Sciatic nerve (tissue), 2 donors: ENCODE data around the gene YY1. TPM values are rescaled to one million over a fixed set of nuclear protein-coding genes. Genes with fewer than 3 reads are reported as not detected.
A peak's percentile ranks its signal among the peaks of the same experiment; 100 is the strongest.

Experiments
- ATAC-seq: fragments of 200-7000 bp; cut with Tn5 transposase; one replicate; pipeline ENCODE4 v1.9.1; 2020; ENCODE audit warnings: mild to moderate bottlenecking, moderate library complexity
- DNase-seq: peaks from one replicate; pipeline ENCODE4 v3.0.0-alpha.2; 2020; ENCODE audit warnings: low spot score
- intact Hi-C: fragments of 100-400 bp; cut with DNase I; formaldehyde crosslinking; loops from one replicate; pipeline ENCODE4 v1.14.2; 2022
- microRNA-seq: library from miRNA; unstranded; fragments of <30 nt; microRNA quantifications from one replicate; pipeline ENCODE4 v1.2.0, GENCODE V29; 2020
- total RNA-seq: library from RNA; stranded (reverse); fragmentation: NEBNext Ultra II Directional; extraction: Animal tissue kit (Norgen Biotek cat#: 25700); gene quantifications from one replicate; pipeline ENCODE4 v1.2.1, GENCODE V29; 2021
- donor health status: DM: no; HTN: no; CAD: no.
- donor health status: DM: no; HTN: no; CAD: no.

YY1 gene
- total RNA-seq, 1 donor from 2014 or later: 59.9 TPM

- intact Hi-C loops: no loop called here
- DNase-seq: no peak
Measured at GRCh38 chr14:100322138-100322957, 83.4 kb downstream of the YY1 start.

GRCh38 chr14:100323121-100323941 is 84.4 kb downstream of the YY1 start, which contains the start of gene SLC25A47:
Gene SLC25A47 (plus strand): TSS chr14:100323339. CDS start chr14:100323415, 76 bp downstream.
- DNase-seq (no peak), ATAC-seq (no peak)
- intact Hi-C loops: no loop called here

More at GRCh38 chr14:100322138-100322957, 83.4 kb downstream of the YY1 start:
- no peak for ATAC-seq

- ATAC-seq (no peak), DNase-seq (no peak)
- intact Hi-C loops: no loop called here
Measured at GRCh38 chr14:100323942-100324307, 85.0 kb downstream of the YY1 start.

GRCh38 chr14:100325231-100325632 is 86.3 kb downstream of the YY1 start:
- no peak for ATAC-seq
- DNase-seq: no peak
- intact Hi-C loops: no loop called here

- intact Hi-C loops: no loop called here
- no peak for ATAC-seq
- DNase-seq: no peak
Measured at GRCh38 chr14:100325958-100326357, 87.0 kb downstream of the YY1 start.

- no peak for ATAC-seq
- intact Hi-C loops: no loop called here
- DNase-seq: no peak
Measured at GRCh38 chr14:100327128-100327527, 88.2 kb downstream of the YY1 start.

- DNase-seq (no peak), ATAC-seq (no peak)
- intact Hi-C loops: no loop called here
Measured at GRCh38 chr14:100328495-100329163, 89.7 kb downstream of the YY1 start.

- ATAC-seq: no peak
- no peak for DNase-seq
- intact Hi-C loops: no loop called here
Measured at GRCh38 chr14:100329233-100330006, 90.5 kb downstream of the YY1 start.

- no peak for DNase-seq
- intact Hi-C loops: no loop called here
- ATAC-seq: no peak
Measured at GRCh38 chr14:100330007-100330344, 91.0 kb downstream of the YY1 start.

- intact Hi-C loops: no loop called here
- no peak for DNase-seq
- no peak for ATAC-seq
Measured at GRCh38 chr14:100330388-100330931, 91.5 kb downstream of the YY1 start.

GRCh38 chr14:100332071-100332639 is 93.2 kb downstream of the YY1 start:
- DNase-seq: no peak
- intact Hi-C loops: no loop called here
- ATAC-seq: no peak

Small RNAs within 50 kb of the gene (microRNA-seq; reads per million reads assigned to microRNA genes)
- gene MIR345 (245 reads per million, percentile 67 among the genes with 10 or more reads in this experiment), gene MIR6764 (not detected)

Other genes with a start within 250 kb of the YY1 start
- 87.2 TPM for gene EVL, start 173.7 kb upstream of the YY1 start, total RNA-seq
- gene DEGS2, start 79.5 kb upstream of the YY1 start, total RNA-seq: 3.4 TPM
- 86.8 TPM for gene SLC25A29, start 67.3 kb downstream of the YY1 start, total RNA-seq
- gene SLC25A47, start 84.2 kb downstream of the YY1 start, total RNA-seq: not detected
- gene WDR25, start 137.3 kb downstream of the YY1 start, total RNA-seq: 8.3 TPM